Uterus (tissue), 4 donors: Measurements from ENCODE around the gene CWF19L1. TPM values are rescaled to one million over a fixed set of nuclear protein-coding genes. Genes with fewer than 3 reads are reported as not detected.
"Not testable (repeated sequence)": the region's sequence is repeated elsewhere in the genome, so short reads cannot be mapped to it uniquely, and the experiment has no call there.

Experiments
- DNase-seq, 2 donors: peaks; one replicate each; pipeline ENCODE4 v3.0.0-alpha.2; 2019 to 2020
- H3K27ac ChIP-seq, 2 donors: fragments of 200-600 bp; sonication (generic); 1 replicate in 1 of 2; 2 replicates in 1 of 2; pipeline ENCODE4 v1.5.1; 2016 to 2018
- H3K27me3 ChIP-seq, 2 donors: fragments of 200-600 bp; sonication (generic); one replicate each; pipeline ENCODE4 v1.5.1; 2018 to 2019; ENCODE audit warnings: control low read depth in 1 of 2
- H3K36me3 ChIP-seq, 2 donors: fragments of 200-600 bp; sonication (generic); one replicate each; pipeline ENCODE4 v1.5.1; 2019; ENCODE audit warnings: control low read depth in 1 of 2
- H3K4me1 ChIP-seq, 2 donors: fragments of 200-600 bp; sonication (generic); one replicate each; pipeline ENCODE4 v1.5.1; 2018 to 2019; ENCODE audit warnings: control low read depth in 1 of 2
- H3K4me3 ChIP-seq, 2 donors: fragments of 200-600 bp; sonication (generic); 1 replicate in 1 of 2; 2 replicates in 1 of 2; pipeline ENCODE4 v1.5.1; 2018 to 2019; ENCODE audit warnings: mild to moderate bottlenecking in 1 of 2
- H3K9me3 ChIP-seq, 2 donors: fragments of 200-600 bp; sonication (generic); one replicate each; pipeline ENCODE4 v1.5.1; 2019; ENCODE audit warnings: control low read depth in 1 of 2
- CTCF ChIP-seq, 4 experiments: fragments of 200-600 bp in 2 of 4; fragments of 450-650 bp in 2 of 4; sonication (generic) in 2 of 4; IDR thresholded peaks; one replicate each; pipeline ENCODE4 v1.5.1; 2016 to 2019; ENCODE audit warnings: antibody characterized with exemption in 4 of 4, mild to moderate bottlenecking in 2 of 4, moderate library complexity in 1 of 4
- POLR2A ChIP-seq, 2 donors: fragments of 450-650 bp; IDR thresholded peaks; one replicate each; pipeline ENCODE4 v1.6.1; 2016; ENCODE audit warnings: antibody characterized with exemption in 2 of 2, mild to moderate bottlenecking in 1 of 2, moderate library complexity in 1 of 2
- intact Hi-C: fragments of 100-400 bp; cut with DNase I; formaldehyde crosslinking; loops from one replicate; pipeline ENCODE4 v1.15.1; 2023; ENCODE audit warnings: low total_unique reads
- total RNA-seq, 4 donors: library from RNA; depleted of rRNA in 3 of 4; stranded (reverse); fragments of >200 nt in 3 of 4; gene quantifications; one replicate each; pipeline versions ENCODE4 v1.1.0 to v1.2.4, GENCODE V29; 2014 to 2023
- donor health status: DM: yes; HTN: yes; CAD: no.

CWF19L1 gene
- total RNA-seq, 4 donors from 2014 or later: 4.1 to 42.4 (median 29.3) TPM

- no peaks in the 10 kb centered on the region for H3K9me3 ChIP-seq
- no peaks in the 10 kb centered on the region for H3K27me3 ChIP-seq
- no peak overlapping the region for H3K27ac ChIP-seq
- H3K4me3 ChIP-seq: no peak overlapping the region
- H3K4me1 ChIP-seq: no peaks in the 10 kb centered on the region
- no peak for DNase-seq
- TF ChIP-seq CTCF (IDR thresholded peaks at IDR 0.05) (no peak), POLR2A (IDR thresholded peaks at IDR 0.05) (no peak)
- intact Hi-C loops: no loop called here
- no peaks in the 10 kb centered on the region for H3K36me3 ChIP-seq
Observed at GRCh38 chr10:100304414-100304813, 37.0 kb upstream of the CWF19L1 start.

- intact Hi-C loops: no loop called here
- TF ChIP-seq POLR2A (IDR thresholded peaks at IDR 0.05) (no peak), CTCF (IDR thresholded peaks at IDR 0.05) (peak; percentile 27 to 57 (median 52))
- Histone ChIP-seq H3K27ac (no peak overlapping the region), H3K9me3 (no peaks in the 10 kb centered on the region), H3K36me3 (no peaks in the 10 kb centered on the region), H3K4me1 (no peaks in the 10 kb centered on the region), H3K27me3 (no peaks in the 10 kb centered on the region), H3K4me3 (no peak overlapping the region)
- no peak for DNase-seq
Observed at GRCh38 chr10:100303724-100304319, 36.4 kb upstream of the CWF19L1 start.

- DNase-seq, H3K36me3 ChIP-seq, H3K4me3 ChIP-seq, H3K27me3 ChIP-seq, H3K9me3 ChIP-seq, H3K27ac ChIP-seq, H3K4me1 ChIP-seq, intact Hi-C loops: not testable (repeated sequence)
Observed at GRCh38 chr10:100301123-100301522, 33.7 kb upstream of the CWF19L1 start.

GRCh38 chr10:100297242-100297641, 29.8 kb upstream of the CWF19L1 start:
- Histone ChIP-seq H3K27me3 (no peaks in the 10 kb centered on the region), H3K36me3 (no peaks in the 10 kb centered on the region), H3K4me3 (no peak overlapping the region)

GRCh38 chr10:100293066-100293465, 25.6 kb upstream of the CWF19L1 start:
- H3K4me1 ChIP-seq: no peaks in the 10 kb centered on the region
- no peak for DNase-seq
- H3K4me3 ChIP-seq: no peak overlapping the region
- H3K27ac ChIP-seq: no peak overlapping the region
- intact Hi-C loops: no loop called here
- TF ChIP-seq POLR2A (IDR thresholded peaks at IDR 0.05): no peak
- TF ChIP-seq CTCF (IDR thresholded peaks at IDR 0.05): no peak
- no peaks in the 10 kb centered on the region for H3K36me3 ChIP-seq
- no peaks in the 10 kb centered on the region for H3K27me3 ChIP-seq
- no peaks in the 10 kb centered on the region for H3K9me3 ChIP-seq

More at GRCh38 chr10:100297242-100297641, 29.8 kb upstream of the CWF19L1 start:
- Histone ChIP-seq H3K4me1 (no peaks in the 10 kb centered on the region), H3K27ac (no peak overlapping the region), H3K9me3 (no peaks in the 10 kb centered on the region)
- TF ChIP-seq POLR2A (IDR thresholded peaks at IDR 0.05) (no peak), CTCF (IDR thresholded peaks at IDR 0.05) (no peak)
- intact Hi-C loops: no loop called here
- no peak for DNase-seq

GRCh38 chr10:100292300-100292699, 24.9 kb upstream of the CWF19L1 start:
- H3K4me3 ChIP-seq, H3K9me3 ChIP-seq, H3K27ac ChIP-seq, H3K36me3 ChIP-seq, DNase-seq, H3K4me1 ChIP-seq, H3K27me3 ChIP-seq, intact Hi-C loops: not testable (repeated sequence)
